ENCODE results near the gene DMTF1. TPM values are rescaled to one million over a fixed set of nuclear protein-coding genes. Genes with fewer than 3 reads are reported as not detected.

The DMTF1 gene
- total and polyA plus RNA-seq, 3 experiments from 2014 or later = 33.5 to 69.0 (median 68.2) TPM

DNA sequence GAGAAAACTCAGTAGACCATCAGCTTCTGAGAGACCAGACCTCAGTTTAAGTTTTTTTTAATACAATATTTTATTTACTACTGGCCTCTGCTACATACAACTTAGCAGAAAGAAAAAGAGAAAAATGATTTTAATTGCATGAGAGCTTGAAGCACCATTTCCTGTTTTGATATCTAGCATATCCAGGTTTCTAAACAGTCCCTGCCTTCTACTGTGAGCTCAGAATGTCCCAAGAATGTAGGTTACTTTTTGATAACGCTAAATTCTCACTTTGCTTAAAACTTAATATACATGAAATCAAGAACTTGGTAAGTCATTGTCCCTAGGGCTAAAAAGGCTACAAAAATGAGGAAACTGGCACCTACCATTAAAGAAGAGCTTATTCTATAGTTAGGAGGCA, 60.2 kb downstream of the DMTF1 start:
- no peaks in the 10 kb centered on the region for H3K36me3 ChIP-seq (ENCODE audit: insufficient read depth, low read length)
- Mint-ChIP-seq H3K36me3 (peaks cover 7 to 31% (median 15%) of the 10 kb centered on the region in 3 donors), H3K4me1 (peaks cover 86 to 97% (median 95%) of the 10 kb centered on the region in 3 donors), H3K27ac (peak overlapping the region; percentile 2 to 99 (median 91)), H3K27me3 (no peaks in the 10 kb centered on the region), H3K4me3 (peak overlapping the region; percentile 63 to 83 (median 79)), H3K9me3 (peaks cover 0 to 2% (median 0%) of the 10 kb centered on the region in 5 donors)
- H3K4me1 ChIP-seq (ENCODE audit: insufficient read depth, low read length) = peaks cover 90% of the 10 kb centered on the region
- H3K27ac ChIP-seq (ENCODE audit: low read depth, low read length) = no peak overlapping the region
- no peaks in the 10 kb centered on the region for H3K27me3 ChIP-seq (ENCODE audit: insufficient read depth, low read length, poor library complexity, severe bottlenecking)
- ChIA-PET CTCF (interaction anchor here (2.0 to 2.4 kb wide), 3 partner anchors 8 to 24 kb away, joined by 4 to 7 read pairs (median 6); no protein-coding TSS in a partner anchor), POLR2A (interaction anchor here (0.6 to 1.9 kb wide), 5 partner anchors 9 to 60 kb away, joined by 3 to 14 read pairs (median 4); partner anchors contain the start of gene DMTF1)
- no peaks in the 10 kb centered on the region for H3K9me3 ChIP-seq (ENCODE audit: low read length)
- no peak for DNase-seq
- H3K4me3 ChIP-seq (ENCODE audit: low read length) = peak overlapping the region; percentile 39

DNA sequence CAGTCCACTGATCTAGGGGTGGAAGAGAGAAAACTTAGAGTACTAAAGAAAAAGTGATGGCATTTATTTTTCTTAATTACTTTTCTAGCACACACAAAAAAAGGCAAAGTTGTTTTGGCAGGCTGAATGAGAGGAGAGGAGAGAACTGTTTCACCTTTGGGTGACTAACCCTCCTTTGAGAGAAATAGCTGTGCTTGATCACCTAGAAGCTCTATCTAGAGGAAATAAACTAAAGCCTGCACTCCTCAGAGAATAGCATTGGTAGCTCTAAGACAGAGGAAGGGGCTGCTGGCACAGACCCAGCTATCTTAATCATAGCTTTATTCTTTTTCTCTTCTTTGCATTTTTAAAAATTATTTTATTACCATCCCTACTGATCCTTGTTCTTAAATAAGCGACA, 61.0 kb downstream of the DMTF1 start:
- peaks cover 87 to 97% (median 95%) of the 10 kb centered on the region in 3 donors for H3K4me1 Mint-ChIP-seq
- Histone ChIP-seq H3K27me3 (ENCODE audit: insufficient read depth, low read length, poor library complexity, severe bottlenecking) (no peaks in the 10 kb centered on the region), H3K4me1 (ENCODE audit: insufficient read depth, low read length) (peaks cover 94% of the 10 kb centered on the region), H3K9me3 (ENCODE audit: low read length) (no peaks in the 10 kb centered on the region), H3K36me3 (ENCODE audit: insufficient read depth, low read length) (no peaks in the 10 kb centered on the region), H3K4me3 (ENCODE audit: low read length) (peak overlapping the region; percentile 18), H3K27ac (ENCODE audit: low read depth, low read length) (no peak overlapping the region)
- peaks cover 0 to 29% (median 9%) of the 10 kb centered on the region in 3 donors for H3K36me3 Mint-ChIP-seq
- peak overlapping the region; percentile 3 to 83 (median 79) for H3K4me3 Mint-ChIP-seq
- no peaks in the 10 kb centered on the region for H3K9me3 Mint-ChIP-seq
- CTCF ChIA-PET = interaction anchor here (0.9 to 2.3 kb wide), 4 partner anchors 14 to 61 kb away, joined by 3 to 7 read pairs (median 4); partner anchors contain the start of gene DMTF1
- no peaks in the 10 kb centered on the region for H3K27me3 Mint-ChIP-seq
- DNase-seq = no peak
- POLR2A ChIA-PET = interaction anchor here (1.4 to 1.9 kb wide), 4 partner anchors 10 to 60 kb away, joined by 4 to 14 read pairs (median 6); partner anchors contain the start of gene DMTF1
- peak overlapping the region; percentile 78 to 99 (median 92) for H3K27ac Mint-ChIP-seq

DNA sequence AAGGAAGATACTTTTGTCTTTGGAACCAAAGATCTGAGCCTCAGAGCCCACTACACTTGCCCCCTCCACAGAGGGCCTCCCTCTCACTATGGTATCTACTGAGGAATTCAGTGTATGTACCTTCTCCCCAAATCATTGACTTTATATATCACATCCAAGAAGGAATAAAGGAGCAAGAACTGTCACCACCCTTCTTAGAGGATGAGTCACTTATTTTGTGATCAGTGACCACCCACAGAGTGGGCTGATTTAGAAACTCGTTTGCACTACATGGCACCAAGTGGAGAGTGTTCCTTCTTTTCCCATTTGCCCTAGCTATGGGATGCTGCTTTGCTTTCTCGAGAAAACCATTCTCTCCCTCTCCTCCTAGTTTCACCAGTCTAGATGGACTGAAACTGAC, 61.6 kb downstream of the DMTF1 start:
- no peak overlapping the region for H3K27ac ChIP-seq (ENCODE audit: low read depth, low read length)
- no peaks in the 10 kb centered on the region for H3K27me3 ChIP-seq (ENCODE audit: insufficient read depth, low read length, poor library complexity, severe bottlenecking)
- H3K9me3 ChIP-seq (ENCODE audit: low read length) = no peaks in the 10 kb centered on the region
- Mint-ChIP-seq H3K4me1 (peaks cover 85 to 97% (median 95%) of the 10 kb centered on the region in 3 donors), H3K27ac (peak overlapping the region; percentile 55 to 95 (median 84)), H3K4me3 (peak overlapping the region; percentile 4 to 83 (median 76)), H3K36me3 (peaks cover 0 to 30% (median 8%) of the 10 kb centered on the region in 3 donors), H3K27me3 (no peaks in the 10 kb centered on the region), H3K9me3 (no peaks in the 10 kb centered on the region)
- H3K36me3 ChIP-seq (ENCODE audit: insufficient read depth, low read length) = no peaks in the 10 kb centered on the region
- DNase-seq = no peak
- peak overlapping the region; percentile 28 for H3K4me3 ChIP-seq (ENCODE audit: low read length)
- ChIA-PET POLR2A (interaction anchor here (0.7 to 1.9 kb wide), 2 partner anchors 11 to 12 kb away, joined by 3 to 8 read pairs; no protein-coding TSS in a partner anchor), CTCF (interaction anchor here (0.9 to 2.3 kb wide), 4 partner anchors 15 to 61 kb away, joined by 3 to 7 read pairs (median 4); partner anchors contain the start of gene DMTF1)
- peaks cover 89% of the 10 kb centered on the region for H3K4me1 ChIP-seq (ENCODE audit: insufficient read depth, low read length)

DNA sequence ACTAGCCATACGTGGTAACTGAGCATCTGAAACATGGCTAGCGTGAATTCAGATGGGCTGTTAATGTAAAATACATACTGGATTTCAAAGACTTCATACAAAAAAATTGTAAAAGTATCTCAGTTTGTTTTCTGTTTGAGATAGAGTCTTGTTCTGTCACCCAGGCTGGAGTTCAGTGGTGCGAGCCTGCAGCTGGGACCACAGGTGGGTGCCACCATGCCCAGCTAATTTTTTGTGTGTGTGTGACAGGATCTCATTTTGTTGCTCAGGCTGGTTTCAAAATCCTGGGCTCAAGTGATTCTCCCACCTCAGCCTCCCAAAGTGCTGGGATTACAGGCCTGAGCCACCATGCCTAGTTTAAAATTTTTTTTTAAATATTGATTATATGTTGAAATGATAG, 62.8 kb downstream of the DMTF1 start:
- CTCF ChIA-PET = no interaction called here
- POLR2A ChIA-PET = interaction anchor here (1.0 kb wide), 1 partner anchor 11 kb away, joined by 3 read pairs; no protein-coding TSS in a partner anchor
- no peaks in the 10 kb centered on the region for H3K36me3 ChIP-seq (ENCODE audit: insufficient read depth, low read length)
- no peak overlapping the region for H3K4me3 ChIP-seq (ENCODE audit: low read length)
- no peaks in the 10 kb centered on the region for H3K27me3 ChIP-seq (ENCODE audit: insufficient read depth, low read length, poor library complexity, severe bottlenecking)
- H3K4me1 Mint-ChIP-seq = peaks cover 76 to 85% (median 85%) of the 10 kb centered on the region in 3 donors
- peaks cover 0 to 3% of the 10 kb centered on the region in 2 donors for H3K27me3 Mint-ChIP-seq
- H3K9me3 ChIP-seq (ENCODE audit: low read length) = no peaks in the 10 kb centered on the region
- H3K36me3 Mint-ChIP-seq = peaks cover 0 to 39% (median 2%) of the 10 kb centered on the region in 3 donors
- H3K27ac Mint-ChIP-seq = peak overlapping the region in 1 of 8 donors; percentile 78
- DNase-seq = no peak
- peaks cover 77% of the 10 kb centered on the region for H3K4me1 ChIP-seq (ENCODE audit: insufficient read depth, low read length)
- peak overlapping the region in 1 of 7 donors; percentile 5 for H3K4me3 Mint-ChIP-seq
- H3K27ac ChIP-seq (ENCODE audit: low read depth, low read length) = no peak overlapping the region
- no peaks in the 10 kb centered on the region for H3K9me3 Mint-ChIP-seq

DNA sequence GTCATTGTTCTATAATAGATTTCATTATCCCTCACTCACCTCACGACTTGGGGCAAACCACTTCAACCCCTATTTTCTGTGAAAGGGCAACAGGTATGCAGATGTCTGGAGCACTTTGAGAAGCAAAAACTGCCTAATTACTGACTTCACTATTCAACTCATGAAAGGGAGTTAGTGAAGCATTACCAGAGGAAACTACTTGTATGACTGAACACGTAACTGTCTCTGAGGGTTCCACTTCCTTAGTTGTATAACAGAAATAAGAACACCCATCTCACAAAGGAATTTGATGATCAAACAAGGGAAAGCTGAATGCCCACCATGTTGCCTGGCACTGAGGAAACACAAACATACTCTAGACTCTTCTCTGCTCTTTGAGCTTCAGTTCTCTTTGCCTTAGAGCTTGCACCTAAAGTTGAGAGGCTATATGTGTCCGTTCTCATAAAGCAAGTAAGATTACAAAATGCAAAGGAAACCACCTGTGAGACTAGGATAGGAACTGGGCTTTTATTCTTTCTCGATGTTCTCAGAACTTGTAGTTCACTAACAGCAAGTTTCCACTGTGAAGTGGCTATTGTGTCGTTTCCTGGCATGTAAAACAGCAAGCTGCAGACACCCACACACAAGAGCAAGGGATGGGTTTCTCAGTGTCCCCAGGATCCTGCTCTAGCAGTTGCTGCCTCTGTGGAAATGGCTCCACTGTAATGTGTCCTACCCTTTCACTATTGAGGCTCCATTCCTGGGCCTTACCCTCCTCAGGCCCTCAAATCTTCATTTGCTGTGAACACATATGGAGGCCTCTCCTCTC, 64.7 kb downstream of the DMTF1 start:
- Mint-ChIP-seq H3K27me3 (peaks cover 0 to 3% of the 10 kb centered on the region in 2 donors), H3K9me3 (no peaks in the 10 kb centered on the region), H3K27ac (peak overlapping the region; percentile 97 to 99 (median 98)), H3K4me1 (peaks cover 65 to 75% (median 74%) of the 10 kb centered on the region in 3 donors), H3K36me3 (peaks cover 0 to 34% (median 2%) of the 10 kb centered on the region in 3 donors), H3K4me3 (peak overlapping the region; percentile 97 to 99 (median 98))
- peaks cover 64% of the 10 kb centered on the region for H3K4me1 ChIP-seq (ENCODE audit: insufficient read depth, low read length)
- H3K9me3 ChIP-seq (ENCODE audit: low read length) = no peaks in the 10 kb centered on the region
- peak overlapping the region; percentile 87 for H3K4me3 ChIP-seq (ENCODE audit: low read length)
- ChIA-PET CTCF (interaction anchor here (0.9 to 1.6 kb wide), 2 partner anchors 9 to 21 kb away, joined by 3 to 4 read pairs; no protein-coding TSS in a partner anchor), POLR2A (interaction anchor here (1.0 to 1.3 kb wide), 2 partner anchors 9 to 64 kb away, joined by 4 to 5 read pairs; no protein-coding TSS in a partner anchor)
- H3K27ac ChIP-seq (ENCODE audit: low read depth, low read length) = peak overlapping the region; percentile 20
- H3K36me3 ChIP-seq (ENCODE audit: insufficient read depth, low read length) = no peaks in the 10 kb centered on the region
- no peaks in the 10 kb centered on the region for H3K27me3 ChIP-seq (ENCODE audit: insufficient read depth, low read length, poor library complexity, severe bottlenecking)
- DNase-seq = peak in 2 of 5 donors; percentile 64 to 84

DNA sequence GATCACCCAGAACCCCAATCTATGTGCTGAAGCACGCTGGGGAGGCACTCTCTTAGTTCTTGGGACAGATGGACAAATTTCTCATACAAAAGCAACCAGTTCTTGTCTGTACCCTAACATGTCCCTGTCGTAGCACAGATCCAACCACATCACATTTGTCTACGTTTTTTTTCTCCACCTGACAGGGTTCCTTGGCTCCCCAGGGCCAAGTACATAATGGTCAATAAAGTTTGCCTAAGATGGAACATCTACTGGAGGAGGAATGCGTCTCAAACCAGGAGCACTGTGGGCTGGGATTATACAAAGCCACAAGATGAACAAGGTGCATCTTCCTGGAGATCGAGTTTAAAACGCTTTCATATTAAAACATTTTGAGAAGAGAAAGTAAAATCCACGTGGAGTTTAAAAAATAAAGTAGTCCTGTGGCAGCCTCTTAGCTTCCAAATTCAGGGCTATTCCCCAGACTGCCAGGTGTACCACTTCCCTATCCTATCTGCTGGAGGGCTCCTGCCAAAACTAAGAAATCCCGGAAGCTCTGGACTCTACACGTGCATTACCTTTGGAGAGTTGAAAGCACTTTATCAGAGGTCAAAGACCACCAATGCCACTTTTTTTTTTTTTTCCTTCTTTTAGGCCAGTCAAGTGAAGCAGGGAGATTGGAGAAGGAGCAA, 65.9 kb downstream of the DMTF1 start:
- DNase-seq = no peak
- CTCF ChIA-PET = interaction anchor here (1.5 to 2.5 kb wide), 3 partner anchors 20 to 65 kb away, joined by 4 to 19 read pairs (median 4); partner anchors contain the start of gene DMTF1
- H3K36me3 ChIP-seq (ENCODE audit: insufficient read depth, low read length) = no peaks in the 10 kb centered on the region

More for the DNA sequence above, 65.9 kb downstream of the DMTF1 start:
- Mint-ChIP-seq H3K27me3 (peaks cover 0 to 3% of the 10 kb centered on the region in 2 donors), H3K9me3 (no peaks in the 10 kb centered on the region), H3K4me1 (peaks cover 53 to 63% (median 61%) of the 10 kb centered on the region in 3 donors), H3K36me3 (peaks cover 0 to 34% (median 2%) of the 10 kb centered on the region in 3 donors), H3K4me3 (peak overlapping the region; percentile 97 to 99 (median 98)), H3K27ac (peak overlapping the region; percentile 97 to 99 (median 98))
- Histone ChIP-seq H3K4me3 (ENCODE audit: low read length) (peak overlapping the region; percentile 87), H3K27ac (ENCODE audit: low read depth, low read length) (peak overlapping the region; percentile 91), H3K4me1 (ENCODE audit: insufficient read depth, low read length) (peaks cover 53% of the 10 kb centered on the region), H3K27me3 (ENCODE audit: insufficient read depth, low read length, poor library complexity, severe bottlenecking) (no peaks in the 10 kb centered on the region), H3K9me3 (ENCODE audit: low read length) (no peaks in the 10 kb centered on the region)
- POLR2A ChIA-PET = interaction anchor here (1.2 to 3.2 kb wide), 3 partner anchors 10 to 65 kb away, joined by 3 to 69 read pairs (median 5); partner anchors contain the start of gene DMTF1
